Mammary epithelial cell (primary cell): ENCODE measurements around the gene ATP8B3.

ENCODE experiments used
- EZH2 ChIP-seq: IDR thresholded peaks from 2 replicates; pipeline ENCODE4 v1.6.1; 2012; ENCODE audit warnings: low read length, inconsistent platforms, borderline replicate concordance
- TF ChIP-seq, protein P1 (sequence below), 2 donors: IDR thresholded peaks in 1 of 2; conservative IDR thresholded peaks in 1 of 2; 2 replicates each; pipeline ENCODE4 v1.5.1; 2011 to 2012; ENCODE audit warnings: inconsistent platforms in 2 of 2, low read length in 2 of 2, mild to moderate bottlenecking in 2 of 2, control low read depth in 1 of 2, low read depth in 1 of 2; ENCODE audit not compliant: insufficient read depth in 1 of 2; ENCODE audit errors: extremely low read depth in 1 of 2

DNA sequence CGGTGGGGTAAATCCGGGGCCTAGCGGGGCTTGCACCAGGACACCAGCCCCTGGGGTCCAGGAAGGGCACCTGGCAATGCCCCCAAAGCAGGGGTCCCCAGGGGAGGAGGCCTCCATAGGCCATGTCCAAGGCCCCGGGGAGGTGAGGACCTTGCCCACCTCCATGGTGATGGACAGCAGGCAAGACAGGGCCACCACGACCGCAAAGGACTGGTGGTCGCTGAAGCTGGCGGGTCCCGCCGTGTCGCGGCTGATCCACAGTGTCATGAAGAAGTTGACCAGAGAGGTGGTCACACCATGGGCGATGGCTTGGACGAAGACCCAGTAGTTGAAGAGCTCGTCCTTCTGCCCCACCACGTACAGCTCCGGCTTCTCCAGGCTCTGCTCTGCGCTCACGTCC lies 26.8 kb downstream of the ATP8B3 start:
- TF ChIP-seq, protein P1, sequence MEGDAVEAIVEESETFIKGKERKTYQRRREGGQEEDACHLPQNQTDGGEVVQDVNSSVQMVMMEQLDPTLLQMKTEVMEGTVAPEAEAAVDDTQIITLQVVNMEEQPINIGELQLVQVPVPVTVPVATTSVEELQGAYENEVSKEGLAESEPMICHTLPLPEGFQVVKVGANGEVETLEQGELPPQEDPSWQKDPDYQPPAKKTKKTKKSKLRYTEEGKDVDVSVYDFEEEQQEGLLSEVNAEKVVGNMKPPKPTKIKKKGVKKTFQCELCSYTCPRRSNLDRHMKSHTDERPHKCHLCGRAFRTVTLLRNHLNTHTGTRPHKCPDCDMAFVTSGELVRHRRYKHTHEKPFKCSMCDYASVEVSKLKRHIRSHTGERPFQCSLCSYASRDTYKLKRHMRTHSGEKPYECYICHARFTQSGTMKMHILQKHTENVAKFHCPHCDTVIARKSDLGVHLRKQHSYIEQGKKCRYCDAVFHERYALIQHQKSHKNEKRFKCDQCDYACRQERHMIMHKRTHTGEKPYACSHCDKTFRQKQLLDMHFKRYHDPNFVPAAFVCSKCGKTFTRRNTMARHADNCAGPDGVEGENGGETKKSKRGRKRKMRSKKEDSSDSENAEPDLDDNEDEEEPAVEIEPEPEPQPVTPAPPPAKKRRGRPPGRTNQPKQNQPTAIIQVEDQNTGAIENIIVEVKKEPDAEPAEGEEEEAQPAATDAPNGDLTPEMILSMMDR (conservative IDR thresholded peaks at IDR 0.05 in 1 of 2, IDR thresholded peaks at IDR 0.05 in 1 of 2; ENCODE audit: extremely low read depth in 1 of 2, insufficient read depth in 1 of 2, low read depth in 1 of 2, low read length in 2 of 2) = no peak
- no peak for TF ChIP-seq EZH2
